K562 (cell line): ENCODE measurements around the gene SLC2A4RG. TPM values are rescaled to one million over a fixed set of nuclear protein-coding genes. Genes with fewer than 3 reads are reported as not detected.
A peak's percentile ranks its signal among the peaks of the same experiment; 100 is the strongest.

ENCODE experiments used
- ARHGAP35 ChIP-seq: fragments of 450-650 bp; IDR thresholded peaks from 2 replicates; pipeline ENCODE4 v1.6.1; 2018; ENCODE audit not compliant: partially characterized antibody
- EP400 ChIP-seq: fragments of 450-650 bp; IDR thresholded peaks from 2 replicates; pipeline ENCODE4 v1.6.1; 2017; ENCODE audit warnings: antibody characterized with exemption, mild to moderate bottlenecking, moderate library complexity
- ETV5 ChIP-seq: sonication (generic); formaldehyde crosslinking; IDR thresholded peaks from 2 replicates; pipeline ENCODE4 v1.4.0; 2020; ENCODE audit warnings: low read depth, mild to moderate bottlenecking, missing genetic modification reagents
- EZH2 ChIP-seq: IDR thresholded peaks from 2 replicates; pipeline ENCODE4 v1.6.1; 2012; ENCODE audit warnings: low read depth, mild to moderate bottlenecking, inconsistent platforms, low read length, borderline replicate concordance
- HNRNPL ChIP-seq: fragments of 200-400 bp; formaldehyde crosslinking; IDR thresholded peaks from 2 replicates; pipeline ENCODE4 v1.6.1; 2017; ENCODE audit warnings: low read depth, mild to moderate bottlenecking, low read length
- NCOA2 ChIP-seq, 2 experiments: fragments of 450-650 bp; IDR thresholded peaks; 2 replicates each; pipeline ENCODE4 v1.6.1; 2018; ENCODE audit warnings: mild to moderate bottlenecking in 2 of 2, moderate library complexity in 1 of 2; ENCODE audit not compliant: partially characterized antibody in 2 of 2
- NR0B1 ChIP-seq: fragments of 450-650 bp; IDR thresholded peaks from one replicate; pipeline ENCODE4 v1.6.1; 2018; ENCODE audit warnings: mild to moderate bottlenecking, moderate library complexity; ENCODE audit not compliant: partially characterized antibody
- PHTF2 ChIP-seq: fragments of 250-450 bp; sonication (Bioruptor Pico); IDR thresholded peaks from 2 replicates; pipeline ENCODE4 v1.5.0; 2021; ENCODE audit warnings: mild to moderate bottlenecking
- POLR2A ChIP-seq: fragments of 450-650 bp; conservative IDR thresholded peaks from 2 replicates; pipeline ENCODE4 v1.6.1; 2016
- PRPF4 ChIP-seq: fragments of 200-400 bp; formaldehyde crosslinking; IDR thresholded peaks from one replicate; pipeline ENCODE4 v1.6.1; 2017; ENCODE audit warnings: low read length, low read depth, mild to moderate bottlenecking; ENCODE audit not compliant: insufficient read depth, poor library complexity, severe bottlenecking
- RCOR1 ChIP-seq, 2 experiments: IDR thresholded peaks; 2 replicates each; pipeline ENCODE4 v1.6.1; 2012; ENCODE audit warnings: low read depth in 2 of 2, low read length in 2 of 2, borderline replicate concordance in 1 of 2, improper control_type of control experiment in 1 of 2
- SREBF2 ChIP-seq: sonication (generic); formaldehyde crosslinking; IDR thresholded peaks from 2 replicates; pipeline ENCODE4 v1.4.0; 2020; ENCODE audit warnings: mild to moderate bottlenecking, missing genetic modification reagents
- YBX1 ChIP-seq: fragments of 450-650 bp; IDR thresholded peaks from 2 replicates; pipeline ENCODE4 v1.7.1; 2016; ENCODE audit warnings: mild to moderate bottlenecking
- ZBTB49 ChIP-seq: sonication (generic); formaldehyde crosslinking; IDR thresholded peaks from 2 replicates; pipeline ENCODE4 v1.8.0; 2022; ENCODE audit warnings: missing genetic modification reagents, mild to moderate bottlenecking, borderline replicate concordance
- ZKSCAN1 ChIP-seq: fragments of 150-350 bp; IDR thresholded peaks from 2 replicates; pipeline ENCODE4 v1.6.1; 2016; ENCODE audit warnings: low read depth, low read length
- ZNF12 ChIP-seq: sonication (generic); formaldehyde crosslinking; IDR thresholded peaks from 2 replicates; pipeline ENCODE4 v1.4.0; 2020; ENCODE audit warnings: mild to moderate bottlenecking, missing genetic modification reagents
- polyA plus RNA-seq, 8 experiments: library from polyadenylated mRNA; depleted of rRNA in 4 of 8; stranded (reverse) in 5 of 8; unstranded in 3 of 8; fragments of >200 nt; fragmentation: Nextera tagmentation in 2 of 8; fragmentation: Illumina TruSeq in 1 of 8; extraction: Ambion mirVana in 2 of 8; extraction: Trizol in 1 of 8; gene quantifications; 2 replicates each; pipeline versions ENCODE4 v1.2.1 to v1.2.3, GENCODE V29; 2011 to 2014; ENCODE audit warnings: inconsistent platforms in 1 of 8, missing spikeins in 1 of 8
- total RNA-seq, 7 experiments: library from RNA; depleted of rRNA in 6 of 7; stranded (reverse); fragments of >200 nt in 6 of 7; fragmentation: Illumina TruSeq in 2 of 7; extraction: Trizol in 2 of 7; gene quantifications; 2 replicates each; pipeline versions ENCODE4 v1.2.1 to v1.2.3, GENCODE V29; 2011 to 2021; ENCODE audit warnings: low replicate concordance in 1 of 7
- TF ChIP-seq, protein P1 (sequence below), 2 experiments: fragments of 250-450 bp in 1 of 2; fragments of 450-650 bp in 1 of 2; sonication (Bioruptor Pico) in 1 of 2; IDR thresholded peaks; 2 replicates each; pipeline versions ENCODE4 v1.6.1 to v1.8.0; 2016 to 2021; ENCODE audit warnings: mild to moderate bottlenecking in 2 of 2, moderate library complexity in 2 of 2, missing compliant biosample characterization in 1 of 2, missing genetic modification characterization in 1 of 2
- TF ChIP-seq, protein P2 (sequence below): fragments of 250-450 bp; sonication (Bioruptor Pico); IDR thresholded peaks from 2 replicates; pipeline ENCODE4 v1.8.0; 2021; ENCODE audit warnings: borderline replicate concordance, mild to moderate bottlenecking, moderate library complexity; ENCODE audit not compliant: poor library complexity, severe bottlenecking

The SLC2A4RG gene
- total and polyA plus RNA-seq, 9 of the 15 experiments (the other 6 are each of a cell fraction or from before 2014, with no cell fraction given), result 0.34 to 97.3 (median 26.5) TPM

- no peak for TF ChIP-seq NR0B1
- no peak for TF ChIP-seq EZH2
- no peak for TF ChIP-seq ZBTB49 (CRISPR knock-in tag)
- no peak for TF ChIP-seq PHTF2 (CRISPR knock-in tag)
- TF ChIP-seq NCOA2 (IDR thresholded peaks at IDR 0.05; ENCODE audit: partially characterized antibody in 2 of 2), result no peak
- TF ChIP-seq, protein P1, sequence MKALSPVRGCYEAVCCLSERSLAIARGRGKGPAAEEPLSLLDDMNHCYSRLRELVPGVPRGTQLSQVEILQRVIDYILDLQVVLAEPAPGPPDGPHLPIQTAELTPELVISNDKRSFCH (CRISPR knock-in tag; IDR thresholded peaks at IDR 0.05), result no peak
- TF ChIP-seq, protein P1 (tag; IDR thresholded peaks at IDR 0.05), result no peak
- no peak for TF ChIP-seq ZKSCAN1
- peak; percentile 75; the same call in 1 of the 2 replicates for TF ChIP-seq ZNF12 (CRISPR knock-in tag)
- TF ChIP-seq, protein P2, sequence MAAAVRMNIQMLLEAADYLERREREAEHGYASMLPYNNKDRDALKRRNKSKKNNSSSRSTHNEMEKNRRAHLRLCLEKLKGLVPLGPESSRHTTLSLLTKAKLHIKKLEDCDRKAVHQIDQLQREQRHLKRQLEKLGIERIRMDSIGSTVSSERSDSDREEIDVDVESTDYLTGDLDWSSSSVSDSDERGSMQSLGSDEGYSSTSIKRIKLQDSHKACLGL (CRISPR knock-in tag), result no peak
- no peak for TF ChIP-seq PRPF4
- TF ChIP-seq POLR2A, result 0 out of 2 replicates have a peak, but pooled peaks have one; percentile 40
- TF ChIP-seq HNRNPL, result 0 out of 2 replicates have a peak, but pooled peaks have one; percentile 1
- no peak for TF ChIP-seq SREBF2 (CRISPR knock-in tag)
- TF ChIP-seq ETV5 (CRISPR knock-in tag), result no peak
- no peak for TF ChIP-seq EP400
- no peak for TF ChIP-seq ARHGAP35
- TF ChIP-seq YBX1, result no peak
- TF ChIP-seq RCOR1 (IDR thresholded peaks at IDR 0.05; ENCODE audit: borderline replicate concordance in 1 of 2, low read depth in 2 of 2, low read length in 2 of 2), result no peak
These were observed at the start of gene SLC2A4RG (continued) for GRCh38 chr20:63739130-63740069.
